H1 (cell line): ENCODE data around the gene ZNF562. TPM values are rescaled to one million over a fixed set of nuclear protein-coding genes. Genes with fewer than 3 reads are reported as not detected.

Source experiments
- EGR1 ChIP-seq: IDR thresholded peaks from 2 replicates; pipeline ENCODE4 v1.6.1; 2011; ENCODE audit warnings: low read depth, low read length, borderline replicate concordance
- EP300 ChIP-seq, 2 experiments: IDR thresholded peaks; 1 replicate in 1 of 2; 2 replicates in 1 of 2; pipeline ENCODE4 v1.6.1; 2011 to 2012; ENCODE audit warnings: low read depth in 2 of 2, low read length in 2 of 2, mild to moderate bottlenecking in 2 of 2, borderline replicate concordance in 1 of 2, inconsistent platforms in 1 of 2, moderate library complexity in 1 of 2
- POU5F1 ChIP-seq: IDR thresholded peaks from 2 replicates; pipeline ENCODE4 v1.6.1; 2011; ENCODE audit warnings: low read depth, mild to moderate bottlenecking, low read length, moderate library complexity
- SIX5 ChIP-seq: IDR thresholded peaks from 2 replicates; pipeline ENCODE4 v1.6.1; 2011; ENCODE audit warnings: mild to moderate bottlenecking, low read depth, low read length
- polyA plus RNA-seq, 7 experiments: library from polyadenylated mRNA; depleted of rRNA in 3 of 7; stranded (reverse) in 5 of 7; unstranded in 2 of 7; fragments of >200 nt in 5 of 7; fragments of 200-250 nt in 2 of 7; gene quantifications; 1 replicate in 5 of 7; 2 replicates in 1 of 7; 4 replicates in 1 of 7; pipeline versions ENCODE4 v1.2.1 to v1.2.3, GENCODE V29; 2011 to 2013; ENCODE audit warnings: missing spikeins in 2 of 7, mixed read lengths in 2 of 7
- total RNA-seq: library from RNA; stranded (reverse); fragmentation: NEBNext Ultra II Directional; extraction: Animal tissue kit (Norgen Biotek cat#: 25700); gene quantifications from 2 replicates; pipeline ENCODE4 v1.2.1, GENCODE V29; 2021
- TF ChIP-seq, protein P1 (sequence below): fragments of 300-600 bp; sonication (generic); IDR thresholded peaks from 2 replicates; pipeline ENCODE4 v1.7.1; 2012; ENCODE audit warnings: low read length, moderate library complexity, mild to moderate bottlenecking, inconsistent platforms; ENCODE audit not compliant: insufficient replicate concordance
- TF ChIP-seq, protein P2 (sequence below): IDR thresholded peaks from 2 replicates; pipeline ENCODE4 v1.6.1; 2011; ENCODE audit warnings: low read length, improper control_type of control experiment

Gene ZNF562
- total and polyA plus RNA-seq, 2 of the 8 experiments (the other 6 are each of a cell fraction or from before 2014, with no cell fraction given) = 0.12 to 2.5 TPM

DNA sequence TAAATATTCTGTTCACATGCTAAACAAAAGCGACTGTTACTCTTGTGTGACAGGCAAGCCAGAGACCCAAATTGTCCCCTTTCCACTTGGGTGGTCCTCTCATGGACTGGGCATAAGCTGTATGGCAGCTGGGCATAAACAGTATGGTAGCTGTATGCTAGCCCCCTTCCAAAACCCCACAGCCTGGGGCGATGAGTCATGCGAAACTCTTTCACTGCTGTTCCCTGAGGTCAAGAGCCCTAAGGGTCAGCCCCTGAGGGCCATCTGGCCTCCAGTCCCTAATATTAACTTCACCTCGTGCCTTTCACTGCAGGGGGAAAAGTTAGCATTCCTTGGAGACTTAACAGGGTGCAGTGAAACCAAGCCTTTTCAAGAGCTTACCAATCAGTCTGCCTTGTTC is 45.6 kb upstream of the ZNF562 start (continued):
- TF ChIP-seq, protein P1, sequence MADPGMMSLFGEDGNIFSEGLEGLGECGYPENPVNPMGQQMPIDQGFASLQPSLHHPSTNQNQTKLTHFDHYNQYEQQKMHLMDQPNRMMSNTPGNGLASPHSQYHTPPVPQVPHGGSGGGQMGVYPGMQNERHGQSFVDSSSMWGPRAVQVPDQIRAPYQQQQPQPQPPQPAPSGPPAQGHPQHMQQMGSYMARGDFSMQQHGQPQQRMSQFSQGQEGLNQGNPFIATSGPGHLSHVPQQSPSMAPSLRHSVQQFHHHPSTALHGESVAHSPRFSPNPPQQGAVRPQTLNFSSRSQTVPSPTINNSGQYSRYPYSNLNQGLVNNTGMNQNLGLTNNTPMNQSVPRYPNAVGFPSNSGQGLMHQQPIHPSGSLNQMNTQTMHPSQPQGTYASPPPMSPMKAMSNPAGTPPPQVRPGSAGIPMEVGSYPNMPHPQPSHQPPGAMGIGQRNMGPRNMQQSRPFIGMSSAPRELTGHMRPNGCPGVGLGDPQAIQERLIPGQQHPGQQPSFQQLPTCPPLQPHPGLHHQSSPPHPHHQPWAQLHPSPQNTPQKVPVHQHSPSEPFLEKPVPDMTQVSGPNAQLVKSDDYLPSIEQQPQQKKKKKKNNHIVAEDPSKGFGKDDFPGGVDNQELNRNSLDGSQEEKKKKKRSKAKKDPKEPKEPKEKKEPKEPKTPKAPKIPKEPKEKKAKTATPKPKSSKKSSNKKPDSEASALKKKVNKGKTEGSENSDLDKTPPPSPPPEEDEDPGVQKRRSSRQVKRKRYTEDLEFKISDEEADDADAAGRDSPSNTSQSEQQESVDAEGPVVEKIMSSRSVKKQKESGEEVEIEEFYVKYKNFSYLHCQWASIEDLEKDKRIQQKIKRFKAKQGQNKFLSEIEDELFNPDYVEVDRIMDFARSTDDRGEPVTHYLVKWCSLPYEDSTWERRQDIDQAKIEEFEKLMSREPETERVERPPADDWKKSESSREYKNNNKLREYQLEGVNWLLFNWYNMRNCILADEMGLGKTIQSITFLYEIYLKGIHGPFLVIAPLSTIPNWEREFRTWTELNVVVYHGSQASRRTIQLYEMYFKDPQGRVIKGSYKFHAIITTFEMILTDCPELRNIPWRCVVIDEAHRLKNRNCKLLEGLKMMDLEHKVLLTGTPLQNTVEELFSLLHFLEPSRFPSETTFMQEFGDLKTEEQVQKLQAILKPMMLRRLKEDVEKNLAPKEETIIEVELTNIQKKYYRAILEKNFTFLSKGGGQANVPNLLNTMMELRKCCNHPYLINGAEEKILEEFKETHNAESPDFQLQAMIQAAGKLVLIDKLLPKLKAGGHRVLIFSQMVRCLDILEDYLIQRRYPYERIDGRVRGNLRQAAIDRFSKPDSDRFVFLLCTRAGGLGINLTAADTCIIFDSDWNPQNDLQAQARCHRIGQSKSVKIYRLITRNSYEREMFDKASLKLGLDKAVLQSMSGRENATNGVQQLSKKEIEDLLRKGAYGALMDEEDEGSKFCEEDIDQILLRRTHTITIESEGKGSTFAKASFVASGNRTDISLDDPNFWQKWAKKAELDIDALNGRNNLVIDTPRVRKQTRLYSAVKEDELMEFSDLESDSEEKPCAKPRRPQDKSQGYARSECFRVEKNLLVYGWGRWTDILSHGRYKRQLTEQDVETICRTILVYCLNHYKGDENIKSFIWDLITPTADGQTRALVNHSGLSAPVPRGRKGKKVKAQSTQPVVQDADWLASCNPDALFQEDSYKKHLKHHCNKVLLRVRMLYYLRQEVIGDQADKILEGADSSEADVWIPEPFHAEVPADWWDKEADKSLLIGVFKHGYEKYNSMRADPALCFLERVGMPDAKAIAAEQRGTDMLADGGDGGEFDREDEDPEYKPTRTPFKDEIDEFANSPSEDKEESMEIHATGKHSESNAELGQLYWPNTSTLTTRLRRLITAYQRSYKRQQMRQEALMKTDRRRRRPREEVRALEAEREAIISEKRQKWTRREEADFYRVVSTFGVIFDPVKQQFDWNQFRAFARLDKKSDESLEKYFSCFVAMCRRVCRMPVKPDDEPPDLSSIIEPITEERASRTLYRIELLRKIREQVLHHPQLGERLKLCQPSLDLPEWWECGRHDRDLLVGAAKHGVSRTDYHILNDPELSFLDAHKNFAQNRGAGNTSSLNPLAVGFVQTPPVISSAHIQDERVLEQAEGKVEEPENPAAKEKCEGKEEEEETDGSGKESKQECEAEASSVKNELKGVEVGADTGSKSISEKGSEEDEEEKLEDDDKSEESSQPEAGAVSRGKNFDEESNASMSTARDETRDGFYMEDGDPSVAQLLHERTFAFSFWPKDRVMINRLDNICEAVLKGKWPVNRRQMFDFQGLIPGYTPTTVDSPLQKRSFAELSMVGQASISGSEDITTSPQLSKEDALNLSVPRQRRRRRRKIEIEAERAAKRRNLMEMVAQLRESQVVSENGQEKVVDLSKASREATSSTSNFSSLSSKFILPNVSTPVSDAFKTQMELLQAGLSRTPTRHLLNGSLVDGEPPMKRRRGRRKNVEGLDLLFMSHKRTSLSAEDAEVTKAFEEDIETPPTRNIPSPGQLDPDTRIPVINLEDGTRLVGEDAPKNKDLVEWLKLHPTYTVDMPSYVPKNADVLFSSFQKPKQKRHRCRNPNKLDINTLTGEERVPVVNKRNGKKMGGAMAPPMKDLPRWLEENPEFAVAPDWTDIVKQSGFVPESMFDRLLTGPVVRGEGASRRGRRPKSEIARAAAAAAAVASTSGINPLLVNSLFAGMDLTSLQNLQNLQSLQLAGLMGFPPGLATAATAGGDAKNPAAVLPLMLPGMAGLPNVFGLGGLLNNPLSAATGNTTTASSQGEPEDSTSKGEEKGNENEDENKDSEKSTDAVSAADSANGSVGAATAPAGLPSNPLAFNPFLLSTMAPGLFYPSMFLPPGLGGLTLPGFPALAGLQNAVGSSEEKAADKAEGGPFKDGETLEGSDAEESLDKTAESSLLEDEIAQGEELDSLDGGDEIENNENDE = no peak
- no peak for TF ChIP-seq EGR1
- no peak for TF ChIP-seq EP300 (IDR thresholded peaks at IDR 0.05; ENCODE audit: borderline replicate concordance in 1 of 2, low read depth in 2 of 2, low read length in 2 of 2)
- no peak for TF ChIP-seq SIX5
- TF ChIP-seq POU5F1 = no peak
- TF ChIP-seq, protein P2, sequence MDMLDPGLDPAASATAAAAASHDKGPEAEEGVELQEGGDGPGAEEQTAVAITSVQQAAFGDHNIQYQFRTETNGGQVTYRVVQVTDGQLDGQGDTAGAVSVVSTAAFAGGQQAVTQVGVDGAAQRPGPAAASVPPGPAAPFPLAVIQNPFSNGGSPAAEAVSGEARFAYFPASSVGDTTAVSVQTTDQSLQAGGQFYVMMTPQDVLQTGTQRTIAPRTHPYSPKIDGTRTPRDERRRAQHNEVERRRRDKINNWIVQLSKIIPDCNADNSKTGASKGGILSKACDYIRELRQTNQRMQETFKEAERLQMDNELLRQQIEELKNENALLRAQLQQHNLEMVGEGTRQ = no peak
